Fibroblast of lung (primary cell): Measurements from ENCODE around the gene DSCAML1. TPM values are rescaled to one million over a fixed set of nuclear protein-coding genes. Genes with fewer than 3 reads are reported as not detected.

ENCODE experiments used
- DNase-seq, 2 donors: peaks; one replicate each; pipeline versions ENCODE4 v3.0.0 to v3.0.0-alpha.2; 2010; ENCODE audit warnings: low read depth in 2 of 2
- H2AFZ ChIP-seq: 2 replicates; pipeline ENCODE4 v1.5.1; 2012; ENCODE audit warnings: low read length, control low read depth, inconsistent platforms
- H3K27ac ChIP-seq: 2 replicates; pipeline ENCODE4 v1.5.1; 2011; ENCODE audit warnings: low read length, control low read depth; ENCODE audit not compliant: insufficient read depth
- H3K27me3 ChIP-seq: 2 replicates; pipeline ENCODE4 v1.5.1; 2011; ENCODE audit warnings: mild to moderate bottlenecking, low read length; ENCODE audit not compliant: control insufficient read depth, insufficient read depth
- H3K36me3 ChIP-seq: 2 replicates; pipeline ENCODE4 v1.5.1; 2011; ENCODE audit warnings: low read length; ENCODE audit not compliant: control insufficient read depth, insufficient read depth
- H3K4me1 ChIP-seq: 2 replicates; pipeline ENCODE4 v1.5.1; 2011; ENCODE audit warnings: low read length; ENCODE audit not compliant: control insufficient read depth, insufficient read depth; ENCODE audit errors: extremely low read depth
- H3K4me2 ChIP-seq: 2 replicates; pipeline ENCODE4 v1.5.1; 2011; ENCODE audit warnings: low read length, control low read depth; ENCODE audit not compliant: insufficient read depth; ENCODE audit errors: extremely low read depth
- H3K4me3 ChIP-seq, 4 experiments: fragments of 200-600 bp in 1 of 4; sonication (generic) in 1 of 4; replicated peaks in 1 of 4; 2 replicates each; pipeline ENCODE4 v1.5.1; 2011 to 2016; ENCODE audit warnings: low read length in 4 of 4, low read depth in 3 of 4, mild to moderate bottlenecking in 3 of 4, control low read depth in 2 of 4, inconsistent platforms in 1 of 4, mixed read lengths in 1 of 4; ENCODE audit not compliant: insufficient read depth in 1 of 4; ENCODE audit errors: control extremely low read depth in 1 of 4
- H3K79me2 ChIP-seq: 2 replicates; pipeline ENCODE4 v1.5.1; 2012; ENCODE audit warnings: mild to moderate bottlenecking, low read length, inconsistent platforms; ENCODE audit not compliant: control insufficient read depth, insufficient read depth
- H3K9ac ChIP-seq: 2 replicates; pipeline ENCODE4 v1.5.1; 2011; ENCODE audit warnings: mild to moderate bottlenecking, low read length, control low read depth; ENCODE audit not compliant: insufficient read depth
- H3K9me3 ChIP-seq: 2 replicates; pipeline ENCODE4 v1.5.1; 2012; ENCODE audit warnings: low read depth, low read length; ENCODE audit not compliant: control insufficient read depth, insufficient read depth
- H4K20me1 ChIP-seq: 2 replicates; pipeline ENCODE4 v1.5.1; 2011; ENCODE audit warnings: low read length; ENCODE audit not compliant: control insufficient read depth, insufficient read depth; ENCODE audit errors: extremely low read depth
- CTCF ChIP-seq, 2 donors: IDR thresholded peaks in 1 of 2; conservative IDR thresholded peaks in 1 of 2; 1 replicate in 1 of 2; 2 replicates in 1 of 2; pipeline ENCODE4 v1.5.1; 2011 to 2012; ENCODE audit warnings: low read length in 2 of 2, control low read depth in 1 of 2, inconsistent platforms in 1 of 2, low read depth in 1 of 2, mild to moderate bottlenecking in 1 of 2
- EZH2 ChIP-seq: IDR thresholded peaks from 2 replicates; pipeline ENCODE4 v1.5.1; 2012; ENCODE audit warnings: low read length, control low read depth, mild to moderate bottlenecking; ENCODE audit errors: missing control alignments
- polyA plus RNA-seq, 2 donors: library from polyadenylated mRNA; depleted of rRNA in 1 of 2; stranded (reverse) in 1 of 2; unstranded in 1 of 2; fragments of >200 nt; gene quantifications; 2 replicates each; pipeline ENCODE4 v1.2.1, GENCODE V29; 2011 to 2012; ENCODE audit warnings: missing spikeins in 1 of 2
- total RNA-seq: library from RNA; depleted of rRNA; stranded (reverse); fragments of >200 nt; gene quantifications from 2 replicates; pipeline ENCODE4 v1.2.1, GENCODE V29; 2014

Gene DSCAML1
- total and polyA plus RNA-seq, 2 donors (not counting 1 experiment from before 2014, with no cell fraction given) = not detected

GRCh38 chr11:117431436-117431835, 365.6 kb downstream of the DSCAML1 start:
- Histone ChIP-seq H3K36me3 (no peaks in the 10 kb centered on the region), H3K9ac (no peak overlapping the region), H3K4me2 (no peak overlapping the region), H3K79me2 (no peaks in the 10 kb centered on the region), H3K27me3 (peaks cover 2% of the 10 kb centered on the region), H2AFZ (no peak overlapping the region), H3K9me3 (no peaks in the 10 kb centered on the region), H3K4me3 (no peak overlapping the region), H3K4me1 (no peaks in the 10 kb centered on the region), H4K20me1 (no peaks in the 10 kb centered on the region), H3K27ac (no peak overlapping the region)
- TF ChIP-seq CTCF (conservative IDR thresholded peaks at IDR 0.05 in 1 of 2, IDR thresholded peaks at IDR 0.05 in 1 of 2; ENCODE audit: low read depth in 1 of 2, low read length in 2 of 2) (no peak), EZH2 (no peak)
- no peak for DNase-seq

- H3K27ac ChIP-seq = no peak overlapping the region
- no peaks in the 10 kb centered on the region for H3K4me1 ChIP-seq
- no peak overlapping the region for H3K4me2 ChIP-seq
- H3K36me3 ChIP-seq = no peaks in the 10 kb centered on the region
- no peak overlapping the region for H3K4me3 ChIP-seq
- peaks cover 4% of the 10 kb centered on the region for H3K27me3 ChIP-seq
- no peaks in the 10 kb centered on the region for H3K79me2 ChIP-seq
- no peak overlapping the region for H3K9ac ChIP-seq
- DNase-seq = no peak
- TF ChIP-seq EZH2 = no peak
- no peaks in the 10 kb centered on the region for H3K9me3 ChIP-seq
- no peak overlapping the region for H2AFZ ChIP-seq
- no peaks in the 10 kb centered on the region for H4K20me1 ChIP-seq
Measured at GRCh38 chr11:117430293-117430955, 366.6 kb downstream of the DSCAML1 start.

- Histone ChIP-seq H2AFZ (no peak overlapping the region), H4K20me1 (no peaks in the 10 kb centered on the region), H3K27me3 (peaks cover 4% of the 10 kb centered on the region), H3K4me2 (no peak overlapping the region), H3K4me1 (no peaks in the 10 kb centered on the region), H3K9me3 (no peaks in the 10 kb centered on the region), H3K27ac (no peak overlapping the region), H3K36me3 (no peaks in the 10 kb centered on the region), H3K79me2 (no peaks in the 10 kb centered on the region), H3K9ac (no peak overlapping the region), H3K4me3 (no peak overlapping the region)
- TF ChIP-seq EZH2 (no peak), CTCF (conservative IDR thresholded peaks at IDR 0.05 in 1 of 2, IDR thresholded peaks at IDR 0.05 in 1 of 2; ENCODE audit: low read depth in 1 of 2, low read length in 2 of 2) (no peak)
- DNase-seq = no peak
Measured at GRCh38 chr11:117428856-117429229, 368.2 kb downstream of the DSCAML1 start.
